NCI-H1694 (cell line): Measurements from ENCODE around the gene KCNQ1.

Experiments
- DNase-seq: peaks from one replicate; lab custom pipeline; 2025; lab: John Stamatoyannopoulos, UW

KCNQ1 gene

GRCh38 chr11:2794046-2794967 lies 349.5 kb downstream of the KCNQ1 start:
- DNase-seq: no peak

GRCh38 chr11:2794968-2795322 lies 350.1 kb downstream of the KCNQ1 start:
- no peak for DNase-seq

DNA sequence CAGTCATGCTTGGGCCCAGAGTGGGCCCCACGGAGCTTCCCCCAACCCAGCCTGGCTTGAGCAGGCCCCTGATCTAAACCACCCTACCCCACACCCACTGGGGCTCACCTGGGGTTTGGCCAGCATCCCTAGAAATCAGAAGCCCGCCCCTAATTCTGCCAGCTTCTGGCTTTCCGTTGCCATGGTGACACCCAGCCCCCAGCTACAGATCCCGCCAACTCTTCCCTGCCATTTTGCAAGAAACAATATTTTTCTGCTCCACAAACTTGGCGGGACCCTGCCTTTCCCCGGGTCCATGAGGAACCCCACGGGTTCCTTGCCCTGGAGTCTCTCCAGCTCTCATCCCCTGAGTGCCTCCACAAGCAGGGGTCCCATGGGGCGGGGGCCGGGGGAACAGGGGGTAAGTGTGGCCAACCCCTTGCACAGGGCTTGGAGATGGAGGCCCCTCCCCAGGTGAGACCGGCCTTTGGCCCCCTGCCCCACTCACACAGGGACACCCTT lies 350.7 kb downstream of the KCNQ1 start:
- DNase-seq: no peak

GRCh38 chr11:2796091-2796490 lies 351.3 kb downstream of the KCNQ1 start:
- no peak for DNase-seq

GRCh38 chr11:2796508-2797113 lies 351.8 kb downstream of the KCNQ1 start:
- DNase-seq: no peak

DNA sequence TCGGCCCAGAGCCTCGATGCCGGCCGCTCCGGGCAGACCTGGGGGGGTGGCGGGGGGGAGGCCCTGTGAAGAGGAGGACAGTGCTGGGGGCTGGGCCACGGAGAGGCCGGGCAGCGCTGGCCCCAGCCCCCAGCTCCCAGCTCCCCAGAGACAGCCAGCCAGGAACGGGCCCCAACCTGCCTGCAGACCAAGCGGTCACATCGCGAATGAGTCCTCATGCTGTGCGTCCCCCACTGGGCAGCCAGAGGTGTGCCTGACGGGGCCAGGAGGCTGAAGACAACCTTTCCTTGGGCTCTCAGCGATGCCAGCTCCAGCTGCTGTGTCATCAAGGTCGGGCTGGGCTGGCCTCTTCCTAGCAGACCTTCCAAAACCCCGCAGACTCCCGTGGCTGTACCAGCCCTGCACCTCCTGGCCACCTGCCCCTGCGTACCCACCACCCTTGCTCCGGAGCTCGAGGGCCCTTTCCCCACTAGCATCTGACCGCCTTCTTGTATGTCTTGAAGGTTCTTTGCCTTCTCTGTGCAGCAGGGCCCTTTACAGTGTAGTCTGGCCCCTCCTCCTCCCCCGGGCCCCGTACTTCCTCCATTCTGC lies 352.4 kb downstream of the KCNQ1 start:
- DNase-seq: no peak

GRCh38 chr11:2797741-2798361 lies 353.0 kb downstream of the KCNQ1 start:
- DNase-seq: no peak

DNA sequence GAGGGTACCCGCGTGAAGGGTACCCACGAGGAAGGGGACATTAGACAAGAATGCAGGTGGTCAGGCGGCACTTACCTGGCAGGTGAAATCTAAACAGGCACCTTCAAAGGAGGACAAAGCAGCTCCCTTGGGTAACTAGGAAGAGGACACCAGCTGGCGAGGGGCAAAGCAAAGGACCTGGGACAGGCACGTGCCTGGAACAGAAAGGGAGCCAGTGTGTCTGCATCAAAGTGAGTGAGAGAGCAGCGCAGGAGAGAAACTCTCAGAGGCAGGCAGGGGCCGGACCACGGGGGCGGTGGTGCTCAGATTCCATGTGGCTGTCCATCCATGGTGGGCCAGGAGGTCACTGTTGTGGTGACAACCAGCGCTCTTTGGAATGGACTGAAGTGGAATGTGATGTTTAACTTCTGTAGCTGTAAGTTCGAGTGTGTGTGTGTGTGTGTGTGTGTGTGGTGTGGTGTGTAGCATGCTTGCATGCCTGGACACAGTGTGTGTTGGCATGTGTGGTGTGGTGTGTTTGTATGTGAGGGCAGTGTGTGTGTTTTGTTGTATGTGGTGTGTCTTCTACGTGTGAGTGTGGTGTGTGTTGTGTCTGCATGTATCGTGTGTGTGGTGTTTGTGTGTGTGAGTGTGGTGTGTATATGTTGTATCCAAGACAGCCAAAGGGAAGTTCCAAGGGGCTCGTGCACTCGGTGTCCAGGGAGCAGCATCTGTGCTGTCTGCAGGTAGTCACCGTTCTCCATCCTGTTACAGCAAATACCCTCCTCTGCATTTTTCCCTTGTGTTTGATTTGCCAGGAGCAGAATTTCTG lies 354.3 kb downstream of the KCNQ1 start:
- DNase-seq: no peak

GRCh38 chr11:2799881-2800654 lies 355.3 kb downstream of the KCNQ1 start:
- DNase-seq: no peak

GRCh38 chr11:2800655-2801531 lies 356.1 kb downstream of the KCNQ1 start:
- no peak for DNase-seq

- no peak for DNase-seq
Measured at GRCh38 chr11:2801711-2802388, 357.0 kb downstream of the KCNQ1 start.

GRCh38 chr11:2802389-2803185 lies 357.8 kb downstream of the KCNQ1 start:
- DNase-seq: no peak

GRCh38 chr11:2803186-2804091 lies 358.6 kb downstream of the KCNQ1 start:
- DNase-seq: no peak

DNA sequence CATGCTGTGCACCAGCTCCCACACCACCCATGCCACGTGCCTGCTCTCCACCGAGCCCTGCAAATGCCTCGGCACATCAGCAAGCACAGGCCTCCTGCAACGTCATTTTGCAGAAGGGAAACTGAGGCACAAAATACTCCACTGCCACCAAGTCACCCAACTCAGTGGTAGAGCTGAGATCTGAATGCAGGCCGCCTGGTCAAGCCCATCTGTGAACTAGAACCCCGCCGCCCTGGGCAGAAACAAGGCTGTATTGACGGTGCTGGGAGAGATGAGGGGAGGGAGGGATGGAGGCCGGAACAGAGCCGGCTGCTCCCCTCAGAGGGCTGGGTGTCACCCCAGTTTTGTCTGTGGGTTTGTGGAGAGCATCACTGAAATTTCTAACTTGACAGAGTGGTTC lies 359.4 kb downstream of the KCNQ1 start:
- no peak for DNase-seq

- no peak for DNase-seq
Measured at GRCh38 chr11:2804701-2805387, 360.0 kb downstream of the KCNQ1 start.

DNA sequence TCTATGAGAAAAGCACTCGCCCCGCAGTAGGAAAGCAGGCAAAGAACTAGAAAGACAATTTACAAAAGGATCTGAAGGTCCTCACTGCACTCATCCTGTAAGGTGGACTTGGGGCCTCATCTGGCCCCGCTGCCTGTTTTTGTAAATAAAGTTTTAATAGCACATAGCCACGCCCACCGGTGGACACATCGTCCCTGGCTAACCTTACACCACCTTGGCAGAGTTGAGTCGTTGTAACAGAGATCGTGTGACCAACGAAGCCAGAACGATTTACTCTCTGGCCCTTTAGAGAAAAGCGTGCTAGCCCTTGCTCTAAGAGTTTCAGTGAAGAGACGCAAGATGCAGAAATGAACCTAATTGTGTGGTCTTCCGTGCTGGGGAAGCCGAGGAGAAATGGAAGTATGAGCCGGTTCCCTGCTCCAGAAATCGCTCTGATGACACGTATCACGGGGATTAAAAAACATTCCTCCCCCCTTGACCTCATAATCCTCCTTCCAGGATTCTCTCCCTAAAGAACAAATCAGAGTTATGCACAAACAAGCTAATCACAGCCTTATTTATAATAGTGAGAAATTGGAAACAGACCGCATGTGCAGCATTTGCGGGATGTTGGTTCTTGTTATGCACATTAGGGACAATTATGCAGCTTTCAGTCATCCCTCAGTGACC lies 360.7 kb downstream of the KCNQ1 start:
- no peak for DNase-seq
